Gastrocnemius medialis (tissue), 4 donors: ENCODE data around the gene TMEM267.

Source experiments
- POLR2A ChIP-seq, 2 donors: fragments of 450-650 bp; IDR thresholded peaks; one replicate each; pipeline ENCODE4 v1.6.1; 2017; ENCODE audit warnings: antibody characterized with exemption in 2 of 2, mild to moderate bottlenecking in 2 of 2, moderate library complexity in 2 of 2
- TF ChIP-seq, protein P1 (sequence below), 5 experiments: fragments of 450-650 bp in 3 of 5; fragments of 200-600 bp in 2 of 5; sonication (generic) in 2 of 5; IDR thresholded peaks in 4 of 5; conservative IDR thresholded peaks in 1 of 5; 1 replicate in 4 of 5; 2 replicates in 1 of 5; pipeline ENCODE4 v1.5.1; 2016 to 2019; ENCODE audit warnings: antibody characterized with exemption in 5 of 5, mild to moderate bottlenecking in 3 of 5, moderate library complexity in 3 of 5

DNA sequence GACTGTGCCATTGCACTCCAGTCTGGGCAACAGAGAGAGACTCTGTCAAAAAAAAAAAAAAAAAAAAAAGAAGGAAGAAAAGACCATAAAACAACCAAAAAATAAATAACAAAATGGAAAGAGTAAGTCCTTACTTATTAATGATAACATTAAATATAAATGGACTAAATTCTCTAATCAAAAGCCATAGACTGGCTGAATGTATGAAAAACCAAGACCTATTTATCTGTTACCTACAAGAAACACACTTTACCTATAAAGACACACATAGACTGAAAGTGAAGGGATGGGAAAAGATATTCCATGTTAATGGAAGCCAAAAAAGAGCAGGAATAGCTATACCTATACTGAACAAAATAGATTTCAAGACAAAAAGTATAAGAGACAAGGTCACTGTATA is 16.6 kb downstream of the TMEM267 start:
- TF ChIP-seq, protein P1, sequence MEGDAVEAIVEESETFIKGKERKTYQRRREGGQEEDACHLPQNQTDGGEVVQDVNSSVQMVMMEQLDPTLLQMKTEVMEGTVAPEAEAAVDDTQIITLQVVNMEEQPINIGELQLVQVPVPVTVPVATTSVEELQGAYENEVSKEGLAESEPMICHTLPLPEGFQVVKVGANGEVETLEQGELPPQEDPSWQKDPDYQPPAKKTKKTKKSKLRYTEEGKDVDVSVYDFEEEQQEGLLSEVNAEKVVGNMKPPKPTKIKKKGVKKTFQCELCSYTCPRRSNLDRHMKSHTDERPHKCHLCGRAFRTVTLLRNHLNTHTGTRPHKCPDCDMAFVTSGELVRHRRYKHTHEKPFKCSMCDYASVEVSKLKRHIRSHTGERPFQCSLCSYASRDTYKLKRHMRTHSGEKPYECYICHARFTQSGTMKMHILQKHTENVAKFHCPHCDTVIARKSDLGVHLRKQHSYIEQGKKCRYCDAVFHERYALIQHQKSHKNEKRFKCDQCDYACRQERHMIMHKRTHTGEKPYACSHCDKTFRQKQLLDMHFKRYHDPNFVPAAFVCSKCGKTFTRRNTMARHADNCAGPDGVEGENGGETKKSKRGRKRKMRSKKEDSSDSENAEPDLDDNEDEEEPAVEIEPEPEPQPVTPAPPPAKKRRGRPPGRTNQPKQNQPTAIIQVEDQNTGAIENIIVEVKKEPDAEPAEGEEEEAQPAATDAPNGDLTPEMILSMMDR (IDR thresholded peaks at IDR 0.05 in 4 of 5, conservative IDR thresholded peaks at IDR 0.05 in 1 of 5) = no peak
- no peak for TF ChIP-seq POLR2A (IDR thresholded peaks at IDR 0.05)
